ENCODE data around the gene HAUS5. TPM values are rescaled to one million over a fixed set of nuclear protein-coding genes. Genes with fewer than 3 reads are reported as not detected.

The HAUS5 gene
- total RNA-seq, 2 donors from 2014 or later, result 9.6 to 14.5 TPM

GRCh38 chr19:35628565-35629331 lies 16.2 kb downstream of the HAUS5 start, which contains the start of gene RBM42:
TSS of gene RBM42 (plus strand) at chr19:35629036. CDS start at chr19:35629154, 118 bp downstream.
- WGBS, 2 donors, result 0% methylated on average over 5 to 56 of the region's 56 CpGs
- peak; percentile 100 for ATAC-seq
- H3K9me3 ChIP-seq, result no peaks in the 10 kb centered on the region
- H3K27me3 ChIP-seq, result no peaks in the 10 kb centered on the region
- DNase-seq, result peak; percentile 95 to 99 (median 96)
- H3K27ac ChIP-seq, result peak within 1 kb of the TSS; percentile 66 to 94 (median 82)
- H3K4me3 ChIP-seq, result peak within 1 kb of the TSS; percentile 75 to 97
- peaks cover 23% of the 10 kb centered on the region for H3K4me1 ChIP-seq
- TF ChIP-seq, protein P1, sequence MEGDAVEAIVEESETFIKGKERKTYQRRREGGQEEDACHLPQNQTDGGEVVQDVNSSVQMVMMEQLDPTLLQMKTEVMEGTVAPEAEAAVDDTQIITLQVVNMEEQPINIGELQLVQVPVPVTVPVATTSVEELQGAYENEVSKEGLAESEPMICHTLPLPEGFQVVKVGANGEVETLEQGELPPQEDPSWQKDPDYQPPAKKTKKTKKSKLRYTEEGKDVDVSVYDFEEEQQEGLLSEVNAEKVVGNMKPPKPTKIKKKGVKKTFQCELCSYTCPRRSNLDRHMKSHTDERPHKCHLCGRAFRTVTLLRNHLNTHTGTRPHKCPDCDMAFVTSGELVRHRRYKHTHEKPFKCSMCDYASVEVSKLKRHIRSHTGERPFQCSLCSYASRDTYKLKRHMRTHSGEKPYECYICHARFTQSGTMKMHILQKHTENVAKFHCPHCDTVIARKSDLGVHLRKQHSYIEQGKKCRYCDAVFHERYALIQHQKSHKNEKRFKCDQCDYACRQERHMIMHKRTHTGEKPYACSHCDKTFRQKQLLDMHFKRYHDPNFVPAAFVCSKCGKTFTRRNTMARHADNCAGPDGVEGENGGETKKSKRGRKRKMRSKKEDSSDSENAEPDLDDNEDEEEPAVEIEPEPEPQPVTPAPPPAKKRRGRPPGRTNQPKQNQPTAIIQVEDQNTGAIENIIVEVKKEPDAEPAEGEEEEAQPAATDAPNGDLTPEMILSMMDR (IDR thresholded peaks at IDR 0.05), result peak in 1 of 7 experiments; percentile 37
- TF ChIP-seq POLR2A (IDR thresholded peaks at IDR 0.05), result peak; percentile 61 to 90 (median 87)
- intact Hi-C loops (cut with DNase I), result no loop called here
- peaks cover 0 to 17% of the 10 kb centered on the region in 2 donors for H3K36me3 ChIP-seq (replicated peaks in 1 of 2; ENCODE audit: insufficient read depth in 1 of 2, low read depth in 2 of 2)

DNA sequence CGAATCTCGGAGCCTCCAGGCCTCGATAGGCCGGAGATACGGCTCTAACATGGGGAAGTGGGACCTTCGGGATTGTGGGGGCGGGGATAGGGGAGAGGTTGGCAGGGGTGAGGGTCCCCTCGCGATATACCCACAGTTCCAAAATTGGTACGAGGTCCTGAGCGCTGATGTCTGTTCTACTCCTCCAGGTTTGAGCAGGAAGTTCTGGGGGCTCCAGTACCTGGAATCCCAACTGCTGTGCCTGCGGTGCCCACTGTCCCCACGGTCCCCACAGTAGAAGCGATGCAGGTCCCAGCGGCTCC lies 16.7 kb downstream of the HAUS5 start:
- WGBS, 2 donors, result 3 to 10% methylated on average over 6 to 15 of the region's 15 CpGs
- peak overlapping the region; percentile 75 to 97 for H3K4me3 ChIP-seq
- H3K27ac ChIP-seq, result peak overlapping the region in 3 of 4 donors; percentile 76 to 94 (median 87)
- intact Hi-C loops (cut with DNase I), result no loop called here
- DNase-seq (no peak), ATAC-seq (peak; percentile 1)
- H3K4me1 ChIP-seq, result peaks cover 23% of the 10 kb centered on the region
- TF ChIP-seq, protein P1 (IDR thresholded peaks at IDR 0.05), result no peak
- H3K9me3 ChIP-seq, result no peaks in the 10 kb centered on the region
- H3K36me3 ChIP-seq (replicated peaks in 1 of 2; ENCODE audit: insufficient read depth in 1 of 2, low read depth in 2 of 2), result peaks cover 0 to 21% of the 10 kb centered on the region in 2 donors
- H3K27me3 ChIP-seq, result no peaks in the 10 kb centered on the region

DNA sequence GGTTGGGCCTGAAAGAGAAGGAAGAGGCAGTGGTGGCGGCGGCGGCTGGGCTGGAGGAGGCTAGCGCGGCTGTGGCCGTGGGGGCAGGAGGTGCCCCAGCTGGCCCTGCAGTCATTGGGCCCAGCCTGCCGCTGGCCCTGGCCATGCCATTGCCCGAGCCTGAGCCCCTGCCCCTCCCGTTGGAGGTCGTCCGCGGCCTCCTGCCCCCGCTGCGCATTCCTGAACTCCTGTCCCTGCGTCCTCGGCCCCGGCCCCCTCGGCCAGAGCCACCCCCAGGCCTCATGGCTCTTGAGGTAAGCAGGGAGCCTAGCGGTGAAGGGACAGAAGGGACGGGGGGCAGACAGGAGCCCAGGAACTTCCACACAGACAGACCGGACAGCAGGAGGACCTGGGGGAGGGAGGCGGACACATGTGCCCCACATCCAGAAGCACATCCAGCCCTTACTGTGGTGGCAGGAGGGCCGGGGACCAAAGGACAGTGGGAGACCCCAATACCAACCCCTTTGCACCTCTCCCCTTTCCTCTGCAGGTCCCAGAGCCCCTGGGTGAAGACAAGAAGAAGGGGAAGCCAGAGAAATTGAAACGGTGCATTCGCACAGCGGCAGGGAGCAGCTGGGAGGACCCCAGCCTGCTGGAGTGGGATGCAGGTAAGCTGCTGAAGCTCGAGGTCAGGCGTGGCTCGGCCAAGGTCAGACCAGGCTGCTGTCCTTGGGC lies 21.3 kb downstream of the HAUS5 start:
- Histone ChIP-seq H3K36me3 (replicated peaks in 1 of 2; ENCODE audit: insufficient read depth in 1 of 2, low read depth in 2 of 2) (peaks cover 0 to 45% of the 10 kb centered on the region in 2 donors), H3K27me3 (no peaks in the 10 kb centered on the region), H3K4me3 (no peak overlapping the region), H3K27ac (no peak overlapping the region), H3K4me1 (peaks cover 17% of the 10 kb centered on the region), H3K9me3 (no peaks in the 10 kb centered on the region)
- TF ChIP-seq, protein P1 (IDR thresholded peaks at IDR 0.05), result no peak
- TF ChIP-seq POLR2A (IDR thresholded peaks at IDR 0.05), result no peak
- ATAC-seq (no peak), DNase-seq (no peak)
- 87 to 92% methylated on average over 13 to 22 of the region's 29 CpGs for WGBS, 2 donors
- intact Hi-C loops (cut with DNase I), result no loop called here

- intact Hi-C loops (cut with DNase I), result no loop called here
- TF ChIP-seq, protein P1 (IDR thresholded peaks at IDR 0.05), result no peak
- TF ChIP-seq POLR2A (IDR thresholded peaks at IDR 0.05), result no peak
- peaks cover 0 to 38% of the 10 kb centered on the region in 2 donors for H3K36me3 ChIP-seq (replicated peaks in 1 of 2; ENCODE audit: insufficient read depth in 1 of 2, low read depth in 2 of 2)
- no peak overlapping the region for H3K27ac ChIP-seq
- no peaks in the 10 kb centered on the region for H3K4me1 ChIP-seq
- ATAC-seq, result no peak
- no peak overlapping the region for H3K4me3 ChIP-seq
- 94 to 96% methylated on average over 3 of the region's 3 CpGs for WGBS, 2 donors
- H3K9me3 ChIP-seq, result no peaks in the 10 kb centered on the region
- no peaks in the 10 kb centered on the region for H3K27me3 ChIP-seq
- no peak for DNase-seq
Measured at GRCh38 chr19:35636651-35637050, 24.1 kb downstream of the HAUS5 start.

Measured in body of pancreas (tissue), 4 donors.